IMR-90 (cell line): ENCODE measurements around the gene LAMB1. TPM values are rescaled to one million over a fixed set of nuclear protein-coding genes. Genes with fewer than 3 reads are reported as not detected.
"Not testable (repeated sequence)": the region's sequence is repeated elsewhere in the genome, so short reads cannot be mapped to it uniquely, and the experiment has no call there.

ENCODE experiments used
- ATAC-seq: fragments of 200-7000 bp; cut with Tn5 transposase; 2 replicates; pipeline ENCODE4 v1.9.1; 2020; ENCODE audit warnings: low read depth, mild to moderate bottlenecking, moderate library complexity
- BruUV-seq: library from RNA; stranded (reverse); fragments of 400-500 nt; replicated peaks from 2 replicates; lab custom pipeline; 2021; lab: Mats Ljungman, UMichigan
- CTCF ChIA-PET: fragments of 300-600 bp; formaldehyde crosslinking; extraction: SDS; loops from one replicate; lab custom pipeline; 2021; ENCODE audit warnings: antibody characterized with exemption; lab: Yijun Ruan, JAX
- POLR2A ChIA-PET: fragments of 300-600 bp; sonication (Branson Sonifier 250); formaldehyde crosslinking; loops from one replicate; lab custom pipeline; 2022; ENCODE audit warnings: antibody characterized with exemption; ENCODE audit not compliant: unreplicated experiment; lab: Charles Lee
- DNase-seq: peaks from one replicate; pipeline ENCODE4 v3.0.0; 2013
- H2AFZ ChIP-seq: replicated peaks from 2 replicates; pipeline ENCODE3; 2013; ENCODE audit warnings: low read length, mild to moderate bottlenecking; ENCODE audit not compliant: poor library complexity
- H2AK5ac ChIP-seq: 2 replicates; pipeline ENCODE4 v1.6.1; 2013; ENCODE audit warnings: low read depth, low read length, inconsistent platforms
- H2AK9ac ChIP-seq: replicated peaks from 2 replicates; pipeline ENCODE3; 2013; ENCODE audit warnings: mild to moderate bottlenecking, low read depth, low read length, moderate library complexity; ENCODE audit not compliant: poor library complexity
- H2BK120ac ChIP-seq: 2 replicates; pipeline ENCODE4 v1.6.1; 2013; ENCODE audit warnings: low read depth, low read length, inconsistent platforms
- H2BK15ac ChIP-seq: 3 replicates; pipeline ENCODE4 v1.6.1; 2013; ENCODE audit warnings: low read depth, low read length, inconsistent platforms
- H2BK20ac ChIP-seq: 2 replicates; pipeline ENCODE4 v1.6.1; 2013; ENCODE audit warnings: low read depth, mild to moderate bottlenecking, inconsistent platforms, low read length, moderate library complexity
- H2BK5ac ChIP-seq: 2 replicates; pipeline ENCODE4 v1.6.1; 2013; ENCODE audit warnings: mild to moderate bottlenecking, low read depth, low read length, inconsistent platforms; ENCODE audit not compliant: poor library complexity, severe bottlenecking
- H3K14ac ChIP-seq: replicated peaks from 2 replicates; pipeline ENCODE4 v1.6.1; 2013; ENCODE audit warnings: low read depth, low read length, inconsistent platforms
- H3K18ac ChIP-seq: 2 replicates; pipeline ENCODE4 v1.6.1; 2013; ENCODE audit warnings: low read depth, low read length, control low read depth
- H3K23ac ChIP-seq: 2 replicates; pipeline ENCODE4 v1.6.1; 2013; ENCODE audit warnings: low read depth, low read length, inconsistent platforms
- H3K27ac ChIP-seq: 2 replicates; pipeline ENCODE4 v1.5.1; 2013; ENCODE audit warnings: mild to moderate bottlenecking, control low read depth, low read length; ENCODE audit not compliant: insufficient read depth
- H3K27me3 ChIP-seq: 2 replicates; pipeline ENCODE4 v1.6.1; 2013; ENCODE audit warnings: low read length; ENCODE audit not compliant: control insufficient read depth, insufficient read depth
- H3K36me3 ChIP-seq: 2 replicates; pipeline ENCODE4 v1.6.1; 2013; ENCODE audit warnings: low read length, mixed read lengths; ENCODE audit not compliant: control insufficient read depth, insufficient read depth
- H3K4ac ChIP-seq: 2 replicates; pipeline ENCODE4 v1.6.1; 2013; ENCODE audit warnings: low read depth, low read length, inconsistent platforms
- H3K4me1 ChIP-seq: 2 replicates; pipeline ENCODE4 v1.6.1; 2013; ENCODE audit warnings: low read length, mixed read lengths; ENCODE audit not compliant: control insufficient read depth, insufficient read depth
- H3K4me2 ChIP-seq: 2 replicates; pipeline ENCODE4 v1.6.1; 2013; ENCODE audit warnings: low read depth, mild to moderate bottlenecking, control low read depth, low read length, moderate library complexity
- H3K4me3 ChIP-seq: 2 replicates; pipeline ENCODE4 v1.5.1; 2013; ENCODE audit warnings: low read depth, mild to moderate bottlenecking, control low read depth, low read length, moderate library complexity; ENCODE audit not compliant: insufficient read depth
- H3K56ac ChIP-seq: 2 replicates; pipeline ENCODE4 v1.6.1; 2013; ENCODE audit warnings: low read length, inconsistent platforms; ENCODE audit not compliant: insufficient read depth; ENCODE audit errors: extremely low read depth
- H3K79me1 ChIP-seq, 2 experiments: 2 replicates each; pipeline ENCODE4 v1.6.1; 2013; ENCODE audit warnings: low read length in 2 of 2, inconsistent platforms in 1 of 2, low read depth in 1 of 2
- H3K9ac ChIP-seq: 2 replicates; pipeline ENCODE4 v1.6.1; 2013; ENCODE audit warnings: low read depth, low read length, control low read depth
- H3K9me1 ChIP-seq: 2 replicates; pipeline ENCODE4 v1.6.1; 2013; ENCODE audit warnings: low read length, inconsistent platforms; ENCODE audit not compliant: insufficient read depth
- H3K9me3 ChIP-seq: 2 replicates; pipeline ENCODE4 v1.6.1; 2013; ENCODE audit warnings: low read length; ENCODE audit not compliant: control insufficient read depth, insufficient read depth
- H4K20me1 ChIP-seq: 2 replicates; pipeline ENCODE4 v1.6.1; 2013; ENCODE audit warnings: low read length, inconsistent platforms; ENCODE audit not compliant: insufficient read depth
- H4K5ac ChIP-seq: 2 replicates; pipeline ENCODE4 v1.6.1; 2013; ENCODE audit warnings: mild to moderate bottlenecking, low read depth, low read length, control low read depth
- H4K8ac ChIP-seq, 2 experiments: 2 replicates each; pipeline ENCODE4 v1.6.1; 2013; ENCODE audit warnings: low read depth in 2 of 2, low read length in 2 of 2, control low read depth in 1 of 2, inconsistent platforms in 1 of 2
- H4K91ac ChIP-seq: 2 replicates; pipeline ENCODE4 v1.6.1; 2013; ENCODE audit warnings: low read depth, low read length, inconsistent platforms; ENCODE audit not compliant: insufficient read depth
- MXI1 ChIP-seq: IDR thresholded peaks from 2 replicates; pipeline ENCODE4 v1.6.1; 2012; ENCODE audit warnings: low read depth, mild to moderate bottlenecking, low read length, moderate library complexity, borderline replicate concordance
- RAD21 ChIP-seq: IDR thresholded peaks from 2 replicates; pipeline ENCODE4 v1.6.1; 2012; ENCODE audit warnings: low read length, improper control_type of control experiment
- RCOR1 ChIP-seq: IDR thresholded peaks from 2 replicates; pipeline ENCODE4 v1.6.1; 2012; ENCODE audit warnings: mild to moderate bottlenecking, low read length, improper control_type of control experiment; ENCODE audit not compliant: insufficient replicate concordance
- WGBS, 2 experiments: methylation state at CpG; one replicate each; pipeline versions ENCODE4 v1.1.5 to v1.1.7; 2013; ENCODE audit warnings: missing lambda C conversion rate in 2 of 2; ENCODE audit not compliant: insufficient read length in 1 of 2; ENCODE audit errors: extremely low coverage in 2 of 2; 5-methylcytosine and 5-hydroxymethylcytosine counted together
- dilution Hi-C: fragments of 300-500 bp; cut with HindIII; formaldehyde crosslinking; loops from one replicate; pipeline ENCODE4 v1.14.3; 2018; ENCODE audit warnings: low sequenced_read_pairs; ENCODE audit not compliant: unreplicated experiment
- in situ Hi-C: fragments of 300-500 bp; cut with MboI; formaldehyde crosslinking; loops from 3 replicates; pipeline ENCODE4 v1.14.3; 2019; ENCODE audit warnings: low sequenced_read_pairs, inconsistent platforms, mixed read lengths
- intact Hi-C: fragments of 100-400 bp; cut with micrococcal nuclease; formaldehyde crosslinking; loops from 2 replicates; pipeline ENCODE4 v1.10.0; 2022
- polyA plus RNA-seq, 3 experiments: library from polyadenylated mRNA; depleted of rRNA; stranded (reverse); fragments of >200 nt; gene quantifications; 2 replicates each; pipeline ENCODE4 v1.2.3, GENCODE V29; 2012; ENCODE audit warnings: low replicate concordance in 1 of 3
- total RNA-seq: library from RNA; depleted of rRNA; stranded (reverse); fragments of >200 nt; gene quantifications from 2 replicates; pipeline ENCODE4 v1.2.3, GENCODE V29; 2012

Gene LAMB1
- total and polyA plus RNA-seq, 2 of the 4 experiments (the other 2 are of a cell fraction), result 114 to 117 TPM

DNA sequence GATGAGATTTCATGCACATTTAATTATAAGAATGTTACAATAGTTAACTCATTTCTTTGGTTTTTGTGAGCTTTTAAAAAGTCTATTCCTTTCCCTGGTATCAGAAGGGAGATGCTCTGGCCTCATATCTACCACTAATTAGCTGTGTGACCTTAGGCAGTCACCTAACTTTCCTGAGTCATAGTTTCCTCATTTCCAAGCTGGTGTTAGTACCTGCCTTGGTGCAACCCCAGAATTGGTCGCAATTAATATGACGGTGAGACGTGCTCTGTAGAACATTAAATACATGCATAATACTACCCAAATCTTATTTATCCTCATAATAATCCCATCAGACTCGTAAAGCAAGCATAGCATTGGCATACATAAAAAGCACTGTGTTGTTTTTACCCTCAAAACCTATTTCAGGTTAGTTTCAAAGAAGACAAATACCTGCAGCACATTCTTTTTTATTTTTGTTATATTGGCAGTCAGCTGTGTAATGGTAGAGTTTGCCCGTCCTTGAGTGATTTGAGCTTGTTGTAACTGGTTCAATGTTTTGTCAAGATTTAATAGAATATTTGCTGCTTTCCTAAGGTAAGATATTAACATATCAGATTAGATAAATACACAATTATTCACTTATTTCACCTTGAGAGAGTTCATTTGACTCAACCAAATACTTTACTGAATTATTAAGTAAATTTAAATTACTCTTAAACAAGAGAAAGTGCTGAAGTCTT, 31.0 kb upstream of the LAMB1 start:
- Histone ChIP-seq H2BK20ac (no peak overlapping the region), H3K36me3 (no peaks in the 10 kb centered on the region), H4K8ac (no peak overlapping the region), H2BK15ac (no peak overlapping the region; the same call in 2 of the 3 replicates), H2AFZ (no peak overlapping the region), H2AK9ac (no peak overlapping the region), H3K27me3 (no peaks in the 10 kb centered on the region), H3K9ac (no peak overlapping the region), H2AK5ac (peak overlapping the region; percentile 57; the same call in 1 of the 2 replicates), H3K27ac (no peak overlapping the region), H3K4ac (0 out of 2 replicates have a peak overlapping the region, but pooled peaks have one; percentile 39), H3K4me3 (no peak overlapping the region), H3K79me1 (no peaks in the 10 kb centered on the region), H3K14ac (peak overlapping the region; percentile 57; the same call in 1 of the 2 replicates), H3K4me2 (no peak overlapping the region), H4K5ac (peak overlapping the region; percentile 56; the same call in 1 of the 2 replicates), H3K9me3 (no peaks in the 10 kb centered on the region), H4K20me1 (no peaks in the 10 kb centered on the region), H3K23ac (no peak overlapping the region), H3K18ac (no peak overlapping the region), H4K91ac (no peak overlapping the region), H3K4me1 (peaks cover 8% of the 10 kb centered on the region), H3K9me1 (peaks cover 6% of the 10 kb centered on the region; the same call in 1 of the 2 replicates), H2BK5ac (no peak overlapping the region), H3K56ac (no peak overlapping the region), H2BK120ac (no peak overlapping the region)
- ChIA-PET POLR2A (no interaction called here), CTCF (interaction anchor here (0.9 to 1.3 kb wide), 2 partner anchors 10 to 17 kb away, joined by 3 to 4 read pairs; no protein-coding TSS in a partner anchor)
- intact Hi-C loops (loop anchor here (5.0 kb wide), 1 partner anchor 43 kb away; no protein-coding TSS in a partner anchor), in situ Hi-C loops (no loop called here), dilution Hi-C loops (no loop called here)
- DNase-seq (no peak), ATAC-seq (no peak)
- 94% methylated on average over 3 of the region's 5 CpGs; no CpG with 5 or more reads in 1 of the 2 experiments for WGBS, 2 experiments
- TF ChIP-seq RCOR1, result no peak
- TF ChIP-seq MXI1, result no peak
- TF ChIP-seq RAD21, result no peak
- no TSS peak for BruUV-seq

DNA sequence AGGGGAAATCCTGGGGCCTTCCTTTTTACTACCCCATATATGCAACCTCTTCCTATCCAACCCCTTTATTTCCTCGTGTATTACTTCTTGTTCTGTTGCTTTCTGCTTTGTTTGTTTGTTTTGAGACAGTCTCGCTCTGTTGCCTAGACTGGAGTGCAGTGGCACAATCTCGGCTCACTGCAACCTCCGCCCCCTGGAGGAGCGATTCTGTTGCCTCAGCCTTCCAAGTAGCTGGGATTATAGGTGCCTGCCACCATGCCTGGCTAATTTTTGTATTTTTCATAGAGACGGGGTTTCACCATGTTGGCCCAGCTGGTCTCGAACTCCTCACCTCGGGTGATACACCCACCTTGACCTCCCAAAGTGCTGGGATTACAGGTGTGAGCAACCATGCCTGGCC, 30.3 kb upstream of the LAMB1 start:
- H3K4ac ChIP-seq, H3K4me2 ChIP-seq, dilution Hi-C loops, CTCF ChIA-PET, H3K27ac ChIP-seq, DNase-seq, H2BK120ac ChIP-seq, H2BK20ac ChIP-seq, H4K20me1 ChIP-seq, in situ Hi-C loops, H2BK15ac ChIP-seq, H3K23ac ChIP-seq, H3K9ac ChIP-seq, H4K5ac ChIP-seq, ATAC-seq, H2AK9ac ChIP-seq, H3K27me3 ChIP-seq, POLR2A ChIA-PET, H3K4me1 ChIP-seq, H3K9me3 ChIP-seq, H3K36me3 ChIP-seq, H2AFZ ChIP-seq, H3K4me3 ChIP-seq, H3K9me1 ChIP-seq, H3K79me1 ChIP-seq, H3K18ac ChIP-seq, H2BK5ac ChIP-seq, H2AK5ac ChIP-seq, H4K91ac ChIP-seq, H3K14ac ChIP-seq, BruUV-seq, H3K56ac ChIP-seq, H4K8ac ChIP-seq: not testable (repeated sequence)
- WGBS, 2 experiments, result 90% methylated on average over 2 of the region's 8 CpGs; no CpG with 5 or more reads in 1 of the 2 experiments
- intact Hi-C loops, result loop anchor here (5.0 kb wide), 1 partner anchor 44 kb away; no protein-coding TSS in a partner anchor
